BE2C (cell line): ENCODE data around the gene TREM1.
"Not testable (repeated sequence)": the region's sequence is repeated elsewhere in the genome, so short reads cannot be mapped to it uniquely, and the experiment has no call there.

Experiments
- DNase-seq: peaks from one replicate; pipeline ENCODE4 v3.0.0-alpha.2; 2020
- H3K27me3 ChIP-seq: fragments of 250-450 bp; sonication (Bioruptor Pico); 2 replicates; pipeline ENCODE4 v1.5.1; 2020; ENCODE audit warnings: mild to moderate bottlenecking
- H3K36me3 ChIP-seq: fragments of 250-450 bp; sonication (Bioruptor Pico); 2 replicates; pipeline ENCODE4 v1.5.1; 2020; ENCODE audit warnings: mild to moderate bottlenecking
- H3K4me1 ChIP-seq: fragments of 250-450 bp; sonication (Bioruptor Pico); 2 replicates; pipeline ENCODE4 v1.5.1; 2020
- H3K4me3 ChIP-seq: 2 replicates; pipeline ENCODE4 v1.5.1; 2011; ENCODE audit warnings: low read depth, low read length
- H3K9me3 ChIP-seq: fragments of 250-450 bp; sonication (Bioruptor Pico); 2 replicates; pipeline ENCODE4 v1.5.1; 2020
- TF ChIP-seq, protein P1 (sequence below): IDR thresholded peaks from 2 replicates; pipeline ENCODE4 v1.5.1; 2012; ENCODE audit warnings: mild to moderate bottlenecking, low read depth, low read length

TREM1 gene

DNA sequence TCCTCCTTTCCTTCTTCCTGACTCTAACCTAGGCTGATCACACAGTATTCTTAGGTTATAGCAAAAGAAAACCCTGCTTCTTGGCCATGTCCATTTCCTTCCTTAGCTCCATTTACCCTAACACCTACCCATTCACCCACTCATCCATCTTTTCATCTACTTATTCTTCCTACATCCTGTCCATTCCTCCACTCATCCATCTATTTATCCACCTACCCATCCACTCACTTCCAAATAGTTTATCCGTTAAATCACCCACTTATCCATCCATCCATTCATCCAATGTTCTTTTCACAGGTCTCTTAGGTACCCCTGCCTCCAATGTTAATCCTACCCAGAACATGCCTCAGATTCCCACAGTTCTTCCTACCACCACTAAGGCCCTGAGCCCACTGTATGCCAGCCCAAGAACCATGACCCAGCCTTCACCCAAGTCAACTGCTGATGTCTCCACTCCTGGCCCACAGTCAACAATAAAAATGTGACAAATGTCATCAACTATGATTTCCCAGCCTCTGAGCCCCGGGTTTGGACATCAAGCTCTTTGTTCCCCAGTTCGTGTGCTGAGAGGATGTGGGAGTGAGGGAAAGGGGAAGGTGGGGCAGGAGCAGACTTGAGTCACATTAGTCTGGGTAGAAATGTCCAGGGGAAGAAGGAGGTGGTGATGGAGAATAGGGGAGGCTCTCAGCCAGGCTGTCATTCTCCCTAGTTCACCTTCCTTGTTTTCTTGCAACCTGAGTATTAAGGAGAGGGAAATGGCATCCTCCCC lies 33.9 kb downstream of the TREM1 start:
- H3K4me1 ChIP-seq: no peaks in the 10 kb centered on the region
- TF ChIP-seq, protein P1, sequence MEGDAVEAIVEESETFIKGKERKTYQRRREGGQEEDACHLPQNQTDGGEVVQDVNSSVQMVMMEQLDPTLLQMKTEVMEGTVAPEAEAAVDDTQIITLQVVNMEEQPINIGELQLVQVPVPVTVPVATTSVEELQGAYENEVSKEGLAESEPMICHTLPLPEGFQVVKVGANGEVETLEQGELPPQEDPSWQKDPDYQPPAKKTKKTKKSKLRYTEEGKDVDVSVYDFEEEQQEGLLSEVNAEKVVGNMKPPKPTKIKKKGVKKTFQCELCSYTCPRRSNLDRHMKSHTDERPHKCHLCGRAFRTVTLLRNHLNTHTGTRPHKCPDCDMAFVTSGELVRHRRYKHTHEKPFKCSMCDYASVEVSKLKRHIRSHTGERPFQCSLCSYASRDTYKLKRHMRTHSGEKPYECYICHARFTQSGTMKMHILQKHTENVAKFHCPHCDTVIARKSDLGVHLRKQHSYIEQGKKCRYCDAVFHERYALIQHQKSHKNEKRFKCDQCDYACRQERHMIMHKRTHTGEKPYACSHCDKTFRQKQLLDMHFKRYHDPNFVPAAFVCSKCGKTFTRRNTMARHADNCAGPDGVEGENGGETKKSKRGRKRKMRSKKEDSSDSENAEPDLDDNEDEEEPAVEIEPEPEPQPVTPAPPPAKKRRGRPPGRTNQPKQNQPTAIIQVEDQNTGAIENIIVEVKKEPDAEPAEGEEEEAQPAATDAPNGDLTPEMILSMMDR: no peak
- no peaks in the 10 kb centered on the region for H3K36me3 ChIP-seq
- H3K27me3 ChIP-seq: peaks cover 2% of the 10 kb centered on the region; the same call in 1 of the 2 replicates
- DNase-seq: no peak
- no peak overlapping the region for H3K4me3 ChIP-seq
- H3K9me3 ChIP-seq: no peaks in the 10 kb centered on the region

DNA sequence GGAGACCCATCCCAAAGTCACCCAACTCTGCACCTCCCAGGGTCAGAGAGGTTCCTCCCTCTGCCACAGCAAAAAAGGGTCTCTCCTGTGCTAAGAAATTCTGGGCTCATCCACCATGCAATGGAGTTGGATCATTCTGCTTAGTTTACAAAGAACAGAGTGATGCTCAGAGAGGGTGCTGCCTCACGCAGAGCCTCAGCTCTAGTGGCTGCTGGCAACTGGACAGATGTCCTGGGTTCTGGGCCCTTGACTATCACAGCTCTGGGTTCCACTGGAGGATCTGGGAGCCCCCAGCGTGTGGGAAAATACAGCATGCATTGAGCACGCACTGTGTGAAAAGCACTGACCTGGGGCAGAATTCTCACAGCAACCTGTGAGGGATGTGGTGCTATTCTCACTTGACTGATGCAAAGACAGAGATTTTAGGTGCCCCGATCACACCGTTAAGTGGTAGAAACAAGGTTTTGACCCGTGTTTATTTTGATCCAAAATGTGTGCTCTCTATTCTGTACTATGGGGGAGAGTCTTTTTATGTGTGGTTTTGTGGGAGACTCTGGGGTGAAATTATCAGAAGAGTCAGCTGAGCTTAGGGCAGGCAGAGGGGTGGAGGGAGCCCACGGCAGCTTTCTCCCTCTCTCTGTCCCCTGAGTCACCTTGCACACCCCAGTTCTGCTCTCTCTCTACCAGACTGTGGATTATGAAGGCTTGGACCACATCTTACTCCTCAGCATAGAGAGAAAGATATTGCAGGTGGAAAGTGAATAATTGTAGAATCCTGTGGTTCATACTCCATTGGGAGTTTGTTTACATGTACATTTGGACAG lies 38.4 kb downstream of the TREM1 start:
- Histone ChIP-seq H3K36me3 (no peaks in the 10 kb centered on the region), H3K4me1 (no peaks in the 10 kb centered on the region), H3K9me3 (no peaks in the 10 kb centered on the region), H3K27me3 (peaks cover 6% of the 10 kb centered on the region; the same call in 1 of the 2 replicates), H3K4me3 (no peak overlapping the region)
- TF ChIP-seq, protein P1: no peak
- no peak for DNase-seq

GRCh38 chr6:41247288-41247865 lies 39.1 kb downstream of the TREM1 start:
- Histone ChIP-seq H3K4me1 (no peaks in the 10 kb centered on the region), H3K36me3 (no peaks in the 10 kb centered on the region), H3K27me3 (peaks cover 7% of the 10 kb centered on the region; the same call in 1 of the 2 replicates), H3K9me3 (no peaks in the 10 kb centered on the region), H3K4me3 (no peak overlapping the region)
- no peak for DNase-seq
- TF ChIP-seq, protein P1: no peak

GRCh38 chr6:41246529-41246928 lies 40.0 kb downstream of the TREM1 start:
- H3K36me3 ChIP-seq, DNase-seq, H3K27me3 ChIP-seq, H3K4me3 ChIP-seq, H3K9me3 ChIP-seq, H3K4me1 ChIP-seq: not testable (repeated sequence)

DNA sequence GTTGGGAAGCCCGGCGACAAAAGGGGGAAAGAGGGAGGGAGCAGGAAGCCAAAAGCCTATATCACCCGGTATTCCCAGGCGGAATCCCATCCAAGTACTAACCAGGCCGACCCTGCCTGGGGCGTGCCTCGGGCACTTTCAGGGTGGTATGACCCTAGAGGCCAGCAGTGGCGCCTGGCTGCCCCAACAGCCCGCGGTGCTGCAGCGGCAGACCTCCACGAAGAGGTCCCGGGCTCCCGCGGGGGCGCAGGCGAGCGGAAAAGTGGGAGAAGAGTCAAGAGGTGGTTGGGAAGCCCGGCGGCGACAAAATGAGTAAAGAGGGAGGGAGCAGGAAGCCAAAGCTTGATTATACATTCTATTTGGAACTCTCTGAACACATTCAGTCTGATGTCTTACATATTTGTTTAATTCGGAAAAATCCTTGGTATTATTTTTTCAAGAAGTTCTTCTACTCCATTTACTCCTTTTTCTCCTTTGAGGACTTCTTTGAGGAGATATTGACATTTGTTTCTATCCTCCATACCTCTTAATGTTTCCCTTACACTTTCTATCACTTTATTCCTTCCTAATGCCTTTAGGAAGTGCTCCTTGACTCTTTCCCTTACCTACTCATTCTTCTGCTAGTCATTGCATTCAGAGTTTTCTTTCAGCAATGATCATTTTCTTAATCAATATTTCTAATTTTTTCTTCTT lies 46.9 kb downstream of the TREM1 start:
- no peaks in the 10 kb centered on the region for H3K36me3 ChIP-seq
- H3K4me1 ChIP-seq: no peaks in the 10 kb centered on the region
- TF ChIP-seq, protein P1: no peak
- DNase-seq: no peak
- H3K4me3 ChIP-seq: no peak overlapping the region
- peaks cover 55% of the 10 kb centered on the region for H3K27me3 ChIP-seq
- H3K9me3 ChIP-seq: no peaks in the 10 kb centered on the region

GRCh38 chr6:41237128-41237527 lies 49.4 kb downstream of the TREM1 start:
- TF ChIP-seq, protein P1: no peak
- Histone ChIP-seq H3K27me3 (peaks cover 51% of the 10 kb centered on the region), H3K9me3 (no peaks in the 10 kb centered on the region), H3K4me3 (no peak overlapping the region), H3K4me1 (no peaks in the 10 kb centered on the region), H3K36me3 (no peaks in the 10 kb centered on the region)
- no peak for DNase-seq
